Lower leg skin (tissue), 3 donors: ENCODE data around the gene CD164L2.

Experiments used
- POLR2A ChIP-seq, 2 donors: fragments of 450-650 bp; IDR thresholded peaks; one replicate each; pipeline ENCODE4 v1.6.1; 2016 to 2017; ENCODE audit warnings: antibody characterized with exemption in 2 of 2, mild to moderate bottlenecking in 1 of 2, moderate library complexity in 1 of 2
- TF ChIP-seq, protein P1 (sequence below), 3 donors: fragments of 450-650 bp; IDR thresholded peaks; one replicate each; pipeline ENCODE4 v1.5.1; 2016; ENCODE audit warnings: antibody characterized with exemption in 3 of 3, mild to moderate bottlenecking in 3 of 3, moderate library complexity in 2 of 3

DNA sequence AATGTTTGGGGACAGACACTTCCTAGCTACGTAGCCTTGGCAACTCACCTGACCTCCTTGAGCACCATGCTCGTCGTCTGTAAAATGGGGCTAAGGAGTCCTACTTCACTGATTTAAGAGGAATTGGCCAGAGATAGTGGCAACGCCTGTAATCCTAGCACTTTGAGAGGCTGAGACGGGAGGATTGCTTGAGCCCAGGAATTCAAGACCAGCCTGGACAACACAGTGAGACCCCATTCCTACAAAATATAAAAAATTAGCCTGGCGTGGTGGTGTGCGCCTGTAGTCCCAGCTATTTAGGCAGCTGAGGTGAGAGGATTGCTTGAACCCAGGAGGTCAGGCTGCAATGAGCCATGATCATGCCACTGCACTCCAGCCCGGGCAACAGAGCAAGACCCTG is 36.8 kb downstream of the CD164L2 start:
- TF ChIP-seq, protein P1, sequence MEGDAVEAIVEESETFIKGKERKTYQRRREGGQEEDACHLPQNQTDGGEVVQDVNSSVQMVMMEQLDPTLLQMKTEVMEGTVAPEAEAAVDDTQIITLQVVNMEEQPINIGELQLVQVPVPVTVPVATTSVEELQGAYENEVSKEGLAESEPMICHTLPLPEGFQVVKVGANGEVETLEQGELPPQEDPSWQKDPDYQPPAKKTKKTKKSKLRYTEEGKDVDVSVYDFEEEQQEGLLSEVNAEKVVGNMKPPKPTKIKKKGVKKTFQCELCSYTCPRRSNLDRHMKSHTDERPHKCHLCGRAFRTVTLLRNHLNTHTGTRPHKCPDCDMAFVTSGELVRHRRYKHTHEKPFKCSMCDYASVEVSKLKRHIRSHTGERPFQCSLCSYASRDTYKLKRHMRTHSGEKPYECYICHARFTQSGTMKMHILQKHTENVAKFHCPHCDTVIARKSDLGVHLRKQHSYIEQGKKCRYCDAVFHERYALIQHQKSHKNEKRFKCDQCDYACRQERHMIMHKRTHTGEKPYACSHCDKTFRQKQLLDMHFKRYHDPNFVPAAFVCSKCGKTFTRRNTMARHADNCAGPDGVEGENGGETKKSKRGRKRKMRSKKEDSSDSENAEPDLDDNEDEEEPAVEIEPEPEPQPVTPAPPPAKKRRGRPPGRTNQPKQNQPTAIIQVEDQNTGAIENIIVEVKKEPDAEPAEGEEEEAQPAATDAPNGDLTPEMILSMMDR (IDR thresholded peaks at IDR 0.05): no peak
- TF ChIP-seq POLR2A (IDR thresholded peaks at IDR 0.05): no peak
